Fibroblast of skin of right quadriceps (primary cell): ENCODE measurements around the gene CENATAC.
"Not testable (repeated sequence)": the region's sequence is repeated elsewhere in the genome, so short reads cannot be mapped to it uniquely, and the experiment has no call there.

Experiments
- DNase-seq: peaks from one replicate; pipeline ENCODE4 v3.0.0-alpha.2; 2013

Gene CENATAC

DNA sequence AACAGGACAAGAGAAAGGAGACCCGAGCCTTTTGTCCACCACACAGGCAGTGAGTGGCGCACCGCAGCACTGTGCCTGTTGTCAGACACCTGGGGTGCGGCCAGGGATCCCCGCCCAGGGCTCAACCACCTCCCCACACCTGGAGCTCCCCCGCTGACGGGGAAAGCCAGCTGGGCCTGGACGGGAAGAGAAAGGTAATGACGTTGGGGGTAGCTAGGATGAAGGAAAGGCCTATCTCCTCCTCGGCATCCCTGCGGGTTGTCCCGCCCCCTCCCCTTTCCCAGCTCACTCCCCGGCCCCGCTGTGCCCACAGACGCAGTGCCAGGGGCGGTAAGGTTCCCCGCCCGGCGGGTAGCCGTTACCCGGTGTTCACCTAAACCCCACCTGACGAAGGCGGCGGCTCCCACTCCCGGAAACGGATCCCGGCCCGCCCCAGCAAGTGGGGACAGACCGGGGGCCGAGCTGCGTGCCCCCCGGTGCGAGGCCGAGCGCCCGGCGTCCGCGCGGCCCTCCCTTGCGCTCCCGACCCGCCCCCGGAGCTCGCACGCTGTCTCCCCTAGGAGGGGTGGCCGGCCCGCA is 58.6 kb downstream of the CENATAC start:
- DNase-seq, result no peak

DNA sequence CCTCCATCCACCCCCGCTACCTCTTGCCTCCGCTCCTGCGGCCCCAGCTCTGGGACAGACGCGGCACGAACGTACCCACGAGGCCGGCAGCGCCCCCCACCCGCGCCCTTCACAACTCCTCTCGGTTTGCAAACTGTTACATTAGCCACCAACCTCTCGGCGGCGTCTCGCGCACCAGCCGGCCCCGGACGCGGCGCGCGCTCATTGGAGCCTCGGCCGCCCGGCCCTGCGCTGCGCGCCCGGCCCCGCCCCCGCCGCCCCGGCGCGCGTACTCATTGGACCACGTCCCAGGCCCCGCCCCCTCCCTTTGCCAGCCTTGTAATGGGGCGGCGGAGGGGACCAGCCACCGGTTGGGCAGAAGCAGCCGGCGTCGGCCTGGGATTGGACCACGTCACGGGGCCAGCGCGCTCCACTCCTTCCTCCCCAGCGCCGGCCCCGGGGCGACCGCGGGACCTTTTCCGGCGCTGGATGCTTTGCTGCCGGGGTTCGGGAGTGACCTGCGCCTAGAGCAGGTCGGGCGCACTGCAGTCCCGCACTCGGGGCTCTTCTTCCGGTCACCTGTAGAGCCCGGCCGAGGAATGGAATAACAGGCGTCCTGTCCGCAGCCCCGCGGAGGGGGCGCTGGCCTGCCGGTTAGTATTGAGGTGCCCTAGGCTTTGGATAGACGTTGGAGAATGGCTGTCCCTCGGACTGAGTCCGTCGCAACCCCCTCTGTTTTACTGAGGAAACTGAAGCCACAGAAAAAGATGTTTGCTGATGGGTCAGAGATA is 59.2 kb downstream of the CENATAC start, which contains the start of gene HYOU1:
Gene HYOU1, minus strand, starts transcription at position 206 of the 770 bp plus-strand sequence. CDS start 1,045 bp downstream, outside the sequence.
- peak; percentile 96 for DNase-seq

- DNase-seq, result not testable (repeated sequence)
Observed at GRCh38 chr11:119059128-119059527, 61.2 kb downstream of the CENATAC start.

GRCh38 chr11:119061256-119061655 is 63.3 kb downstream of the CENATAC start:
- no peak for DNase-seq

DNA sequence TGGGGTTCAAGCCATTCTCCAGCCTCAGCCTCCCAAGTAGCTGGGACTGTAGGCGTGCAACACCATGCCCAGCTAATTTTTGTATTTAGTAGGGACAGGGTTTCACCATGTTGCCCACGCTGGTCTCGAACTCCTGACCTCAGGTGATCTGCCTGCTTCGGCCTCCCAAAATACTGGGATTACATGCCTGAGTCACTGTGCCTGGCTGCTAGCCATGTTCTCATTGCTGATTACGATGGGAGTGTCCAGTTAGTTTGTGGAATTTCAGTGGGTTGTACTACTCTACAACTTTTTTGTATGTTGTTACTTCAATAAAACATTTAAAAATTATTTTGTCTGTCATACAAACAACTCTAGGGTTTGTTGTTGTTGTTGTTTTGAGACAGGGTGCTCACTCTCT is 64.8 kb downstream of the CENATAC start:
- DNase-seq, result peak; percentile 38

DNA sequence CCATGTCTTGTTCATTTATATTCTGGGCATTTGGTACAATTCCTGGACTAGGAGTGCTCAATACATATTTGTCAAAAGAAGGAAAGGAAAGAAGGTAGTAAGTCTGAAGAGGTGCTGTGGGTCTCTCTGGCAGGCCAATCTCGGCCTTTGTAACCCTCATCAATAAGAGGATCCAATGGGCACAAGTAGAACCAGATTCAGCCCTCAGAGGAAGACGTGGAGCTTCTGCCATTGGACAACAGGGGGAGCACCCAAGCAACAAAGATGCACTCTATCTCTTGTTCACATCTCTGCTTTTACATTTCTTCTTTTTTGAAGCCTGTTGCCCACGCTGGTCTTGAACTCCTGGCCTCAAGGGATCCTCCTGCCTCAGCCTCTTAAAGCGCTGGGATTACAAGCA is 67.4 kb downstream of the CENATAC start:
- peak; percentile 31 for DNase-seq
